Tibial nerve (tissue), 4 donors: ENCODE data around the gene DCDC1.

Experiments
- EP300 ChIP-seq, 2 donors: sonication (generic); formaldehyde crosslinking; IDR thresholded peaks; one replicate each; pipeline ENCODE4 v1.6.1; 2017; ENCODE audit warnings: antibody characterized with exemption in 2 of 2, mild to moderate bottlenecking in 1 of 2
- TF ChIP-seq, protein P1 (sequence below), 5 experiments: fragments of 200-600 bp in 3 of 5; fragments of 450-650 bp in 2 of 5; sonication (generic) in 3 of 5; IDR thresholded peaks; one replicate each; pipeline ENCODE4 v1.5.1; 2016 to 2019; ENCODE audit warnings: antibody characterized with exemption in 5 of 5, mild to moderate bottlenecking in 3 of 5, moderate library complexity in 2 of 5

DNA sequence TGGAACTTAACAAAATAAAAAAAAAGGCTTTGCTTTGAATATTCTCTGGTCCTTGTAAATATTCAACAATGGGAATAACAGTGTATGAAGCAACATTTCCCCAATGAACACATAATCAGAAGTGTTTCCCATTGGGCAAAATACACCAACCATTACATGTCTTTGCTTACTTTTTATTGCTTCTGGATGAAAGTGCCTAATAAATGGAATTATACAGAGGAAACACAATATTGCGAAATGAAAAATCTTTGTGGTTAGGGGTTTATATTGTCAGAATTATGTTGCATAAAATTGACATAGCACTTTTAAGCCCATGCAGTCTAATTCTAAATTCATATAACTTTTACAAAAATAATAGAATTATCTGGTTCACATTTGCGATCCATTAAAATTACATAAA, 386.4 kb downstream of the DCDC1 start:
- TF ChIP-seq, protein P1, sequence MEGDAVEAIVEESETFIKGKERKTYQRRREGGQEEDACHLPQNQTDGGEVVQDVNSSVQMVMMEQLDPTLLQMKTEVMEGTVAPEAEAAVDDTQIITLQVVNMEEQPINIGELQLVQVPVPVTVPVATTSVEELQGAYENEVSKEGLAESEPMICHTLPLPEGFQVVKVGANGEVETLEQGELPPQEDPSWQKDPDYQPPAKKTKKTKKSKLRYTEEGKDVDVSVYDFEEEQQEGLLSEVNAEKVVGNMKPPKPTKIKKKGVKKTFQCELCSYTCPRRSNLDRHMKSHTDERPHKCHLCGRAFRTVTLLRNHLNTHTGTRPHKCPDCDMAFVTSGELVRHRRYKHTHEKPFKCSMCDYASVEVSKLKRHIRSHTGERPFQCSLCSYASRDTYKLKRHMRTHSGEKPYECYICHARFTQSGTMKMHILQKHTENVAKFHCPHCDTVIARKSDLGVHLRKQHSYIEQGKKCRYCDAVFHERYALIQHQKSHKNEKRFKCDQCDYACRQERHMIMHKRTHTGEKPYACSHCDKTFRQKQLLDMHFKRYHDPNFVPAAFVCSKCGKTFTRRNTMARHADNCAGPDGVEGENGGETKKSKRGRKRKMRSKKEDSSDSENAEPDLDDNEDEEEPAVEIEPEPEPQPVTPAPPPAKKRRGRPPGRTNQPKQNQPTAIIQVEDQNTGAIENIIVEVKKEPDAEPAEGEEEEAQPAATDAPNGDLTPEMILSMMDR (IDR thresholded peaks at IDR 0.05): no peak
- TF ChIP-seq EP300 (IDR thresholded peaks at IDR 0.05): no peak
